SK-N-SH (cell line): ENCODE results near the gene AKAP6.

Experiments
- CHD2 ChIP-seq: fragments of 150-350 bp; IDR thresholded peaks from 2 replicates; pipeline ENCODE4 v1.6.1; 2018; ENCODE audit warnings: low read length; ENCODE audit not compliant: partially characterized antibody
- EZH2phosphoT487 ChIP-seq: fragments of 200-600 bp; sonication (generic); IDR thresholded peaks from 2 replicates; pipeline ENCODE4 v1.6.1; 2017; ENCODE audit warnings: low read depth, mixed run types, mild to moderate bottlenecking, antibody characterized with exemption, moderate library complexity, borderline replicate concordance
- FOXJ3 ChIP-seq: sonication (generic); formaldehyde crosslinking; IDR thresholded peaks from 2 replicates; pipeline ENCODE4 v1.5.1; 2020; ENCODE audit warnings: mild to moderate bottlenecking, missing genetic modification reagents
- GABPA ChIP-seq: IDR thresholded peaks from 2 replicates; pipeline ENCODE4 v1.4.0; 2012; ENCODE audit warnings: low read depth, mild to moderate bottlenecking
- JUND ChIP-seq: IDR thresholded peaks from 2 replicates; pipeline ENCODE4 v1.4.0; 2012
- POLR2AphosphoS5 ChIP-seq: IDR thresholded peaks from 2 replicates; pipeline ENCODE4 v1.6.1; 2012; ENCODE audit warnings: low read depth, low read length
- RCOR1 ChIP-seq: fragments of 150-350 bp; IDR thresholded peaks from 2 replicates; pipeline ENCODE4 v1.6.1; 2017; ENCODE audit warnings: antibody characterized with exemption, low read length
- SIN3A ChIP-seq: IDR thresholded peaks from 2 replicates; pipeline ENCODE4 v1.6.1; 2012; ENCODE audit warnings: low read depth, mild to moderate bottlenecking, low read length, moderate library complexity, borderline replicate concordance
- TAF1 ChIP-seq: IDR thresholded peaks from 2 replicates; pipeline ENCODE4 v1.6.1; 2012; ENCODE audit warnings: low read depth, mild to moderate bottlenecking, low read length, moderate library complexity, borderline replicate concordance
- TF ChIP-seq, protein P1 (sequence below): fragments of 200-600 bp; sonication (generic); IDR thresholded peaks from 2 replicates; pipeline ENCODE4 v1.6.1; 2017; ENCODE audit warnings: antibody characterized with exemption, mild to moderate bottlenecking, moderate library complexity
- TF ChIP-seq, protein P2 (sequence below): IDR thresholded peaks from 2 replicates; pipeline ENCODE4 v1.4.0; 2012; ENCODE audit warnings: low read depth

- TF ChIP-seq, protein P1, sequence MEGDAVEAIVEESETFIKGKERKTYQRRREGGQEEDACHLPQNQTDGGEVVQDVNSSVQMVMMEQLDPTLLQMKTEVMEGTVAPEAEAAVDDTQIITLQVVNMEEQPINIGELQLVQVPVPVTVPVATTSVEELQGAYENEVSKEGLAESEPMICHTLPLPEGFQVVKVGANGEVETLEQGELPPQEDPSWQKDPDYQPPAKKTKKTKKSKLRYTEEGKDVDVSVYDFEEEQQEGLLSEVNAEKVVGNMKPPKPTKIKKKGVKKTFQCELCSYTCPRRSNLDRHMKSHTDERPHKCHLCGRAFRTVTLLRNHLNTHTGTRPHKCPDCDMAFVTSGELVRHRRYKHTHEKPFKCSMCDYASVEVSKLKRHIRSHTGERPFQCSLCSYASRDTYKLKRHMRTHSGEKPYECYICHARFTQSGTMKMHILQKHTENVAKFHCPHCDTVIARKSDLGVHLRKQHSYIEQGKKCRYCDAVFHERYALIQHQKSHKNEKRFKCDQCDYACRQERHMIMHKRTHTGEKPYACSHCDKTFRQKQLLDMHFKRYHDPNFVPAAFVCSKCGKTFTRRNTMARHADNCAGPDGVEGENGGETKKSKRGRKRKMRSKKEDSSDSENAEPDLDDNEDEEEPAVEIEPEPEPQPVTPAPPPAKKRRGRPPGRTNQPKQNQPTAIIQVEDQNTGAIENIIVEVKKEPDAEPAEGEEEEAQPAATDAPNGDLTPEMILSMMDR, result no peak
- TF ChIP-seq GABPA (no peak), POLR2AphosphoS5 (no peak), FOXJ3 (CRISPR knock-in tag) (no peak), TAF1 (no peak), RCOR1 (no peak), JUND (no peak), EZH2phosphoT487 (no peak), SIN3A (no peak), CHD2 (no peak)
- TF ChIP-seq, protein P2, sequence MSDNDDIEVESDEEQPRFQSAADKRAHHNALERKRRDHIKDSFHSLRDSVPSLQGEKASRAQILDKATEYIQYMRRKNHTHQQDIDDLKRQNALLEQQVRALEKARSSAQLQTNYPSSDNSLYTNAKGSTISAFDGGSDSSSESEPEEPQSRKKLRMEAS, result no peak
These were observed 320.9 kb downstream of the AKAP6 start for GRCh38 chr14:32650030-32650429.
